Measurements from ENCODE around the gene GNAZ. TPM values are rescaled to one million over a fixed set of nuclear protein-coding genes. Genes with fewer than 3 reads are reported as not detected.

The GNAZ gene
- polyA plus RNA-seq, 2 of the 4 experiments (the other 2 are of a cell fraction), result 1.9 to 2.5 TPM

DNA sequence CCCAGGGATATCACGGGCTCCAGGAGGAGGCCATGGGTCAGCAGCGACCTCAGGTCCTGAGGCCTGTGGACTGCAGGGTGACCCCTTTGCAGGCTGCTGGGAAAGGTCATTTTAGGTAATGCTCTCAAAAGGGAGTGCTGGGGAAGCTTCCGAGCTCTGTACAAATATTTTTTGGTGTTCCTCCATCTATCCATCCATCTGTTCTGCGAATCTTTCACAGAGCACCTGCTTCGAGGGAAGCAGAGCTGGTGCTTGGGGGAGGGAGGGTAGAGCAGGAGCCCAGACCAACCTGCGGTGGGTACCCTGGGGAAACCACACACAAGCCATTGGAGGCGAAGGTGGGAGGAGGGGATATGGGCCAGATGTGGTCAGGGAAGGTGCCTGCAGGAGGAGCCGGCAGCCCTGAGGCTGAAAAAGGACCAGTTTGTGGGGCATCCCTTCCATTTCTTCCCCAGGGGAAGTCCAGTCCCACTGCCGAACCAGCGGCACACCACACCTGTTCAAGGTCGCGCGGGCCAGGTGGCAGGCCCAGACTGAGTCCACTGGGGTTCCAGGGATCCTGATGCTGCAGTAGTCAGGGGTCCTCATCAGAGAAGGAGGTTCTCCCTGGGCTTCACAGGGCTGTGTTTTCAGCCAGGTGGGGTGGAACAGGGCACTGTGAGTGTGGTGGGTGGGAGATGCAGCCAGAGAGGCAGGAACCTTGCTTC is 13.1 kb downstream of the GNAZ start:
- DNase-seq (ENCODE audit: low read depth in 1 of 2, low spot score in 1 of 2) (no peak), FAIRE-seq (no peak), ATAC-seq (no peak)
- ChIA-PET CTCF (no interaction called here), POLR2A (no interaction called here)
- H3K4me1 ChIP-seq, result peaks cover 5% of the 10 kb centered on the region; the same call in 1 of the 3 replicates
- TF ChIP-seq ZSCAN20 (CRISPR knock-in tag; IDR thresholded peaks at IDR 0.05), result no peak
- no peak for TF ChIP-seq CHD2 (IDR thresholded peaks at IDR 0.05; ENCODE audit: low read length, partially characterized antibody)
- TF ChIP-seq MYC (IDR thresholded peaks at IDR 0.05; ENCODE audit: borderline replicate concordance, low read length), result no peak
- TF ChIP-seq, protein P1, sequence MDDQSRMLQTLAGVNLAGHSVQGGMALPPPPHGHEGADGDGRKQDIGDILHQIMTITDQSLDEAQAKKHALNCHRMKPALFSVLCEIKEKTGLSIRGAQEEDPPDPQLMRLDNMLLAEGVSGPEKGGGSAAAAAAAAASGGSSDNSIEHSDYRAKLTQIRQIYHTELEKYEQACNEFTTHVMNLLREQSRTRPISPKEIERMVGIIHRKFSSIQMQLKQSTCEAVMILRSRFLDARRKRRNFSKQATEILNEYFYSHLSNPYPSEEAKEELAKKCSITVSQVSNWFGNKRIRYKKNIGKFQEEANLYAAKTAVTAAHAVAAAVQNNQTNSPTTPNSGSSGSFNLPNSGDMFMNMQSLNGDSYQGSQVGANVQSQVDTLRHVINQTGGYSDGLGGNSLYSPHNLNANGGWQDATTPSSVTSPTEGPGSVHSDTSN (IDR thresholded peaks at IDR 0.05), result no peak
- TF ChIP-seq ELK1 (IDR thresholded peaks at IDR 0.05; ENCODE audit: low read depth, low read length), result no peak
- no peak for TF ChIP-seq SMC3 (IDR thresholded peaks at IDR 0.05)
- TF ChIP-seq POLR2AphosphoS2 (conservative IDR thresholded peaks at IDR 0.05; ENCODE audit: low read length), result no peak
- TF ChIP-seq HEYL (CRISPR knock-in tag; IDR thresholded peaks at IDR 0.05), result no peak
- no peak for TF ChIP-seq BCL3 (IDR thresholded peaks at IDR 0.05)
- no peak for TF ChIP-seq E2F6 (IDR thresholded peaks at IDR 0.05; ENCODE audit: borderline replicate concordance, low read depth)
- TF ChIP-seq JUNB (IDR thresholded peaks at IDR 0.05), result no peak
- TF ChIP-seq RFX5 (IDR thresholded peaks at IDR 0.05), result no peak
- no peak for TF ChIP-seq HOXA7 (CRISPR knock-in tag; IDR thresholded peaks at IDR 0.05)
- no peak for TF ChIP-seq ZNF302 (CRISPR knock-in tag; IDR thresholded peaks at IDR 0.05)
- no peak for TF ChIP-seq KDM5A (IDR thresholded peaks at IDR 0.05)
- TF ChIP-seq FOXS1 (CRISPR knock-in tag; IDR thresholded peaks at IDR 0.05), result no peak
- no peak for TF ChIP-seq GATA3 (IDR thresholded peaks at IDR 0.05; ENCODE audit: borderline replicate concordance)
- H3K27ac ChIP-seq, result no peak overlapping the region
- no peak overlapping the region for H3K4me3 ChIP-seq
- no peak overlapping the region for H3K4me2 ChIP-seq
- no peaks in the 10 kb centered on the region for H3K9me3 ChIP-seq
- 82% methylated on average over 8 of the region's 13 CpGs for WGBS (ENCODE audit: missing lambda C conversion rate)

DNA sequence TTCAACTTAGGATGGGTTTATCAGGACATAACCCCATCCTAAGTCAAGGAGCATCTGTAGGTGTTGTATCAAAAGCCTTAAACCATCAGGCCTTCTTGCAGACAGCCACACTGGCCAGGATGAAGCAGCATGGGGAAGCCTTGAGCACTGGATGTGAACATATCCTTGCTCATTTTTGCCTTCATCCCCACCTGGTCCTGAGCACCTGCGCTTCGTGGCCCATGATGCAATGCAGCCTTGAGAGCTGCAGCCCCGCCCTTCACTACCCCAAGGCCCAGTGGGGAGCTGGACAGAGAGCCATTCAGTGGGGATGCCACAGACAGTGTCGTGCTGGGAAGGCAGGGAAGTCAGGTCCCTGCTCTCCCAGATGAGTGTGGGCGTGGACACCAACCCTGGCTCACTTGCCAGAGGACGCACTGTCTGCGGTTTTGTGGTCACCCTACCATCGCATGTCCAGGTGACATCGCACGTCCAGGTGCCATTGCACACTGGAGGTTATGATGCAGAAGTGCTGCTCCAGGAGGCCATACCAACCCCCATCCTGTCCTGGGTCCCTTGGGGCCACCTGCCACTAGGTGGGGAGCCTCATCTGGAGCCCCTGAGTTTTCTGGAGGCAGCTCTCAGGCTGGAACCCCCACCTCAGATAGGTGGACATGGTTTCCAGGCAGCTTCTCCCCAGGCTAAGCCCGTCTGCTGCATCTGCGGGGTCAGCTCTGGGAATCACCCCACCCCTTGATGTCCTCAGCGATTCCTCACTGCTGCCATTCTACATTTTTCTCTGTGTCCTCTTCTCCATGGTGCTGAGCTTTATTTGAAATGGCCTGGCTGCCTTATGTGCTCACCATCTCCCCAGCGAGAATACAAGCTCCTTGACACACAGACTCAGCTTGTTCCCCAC is 14.4 kb downstream of the GNAZ start:
- Histone ChIP-seq H3K4me1 (peaks cover 7% of the 10 kb centered on the region; the same call in 1 of the 3 replicates), H3K4me2 (no peak overlapping the region), H3K9me3 (no peaks in the 10 kb centered on the region), H3K27ac (no peak overlapping the region), H3K4me3 (no peak overlapping the region)
- FAIRE-seq (no peak), DNase-seq (ENCODE audit: low read depth in 1 of 2, low spot score in 1 of 2) (no peak), ATAC-seq (no peak)
- POLR2A ChIA-PET, result no interaction called here
- CTCF ChIA-PET, result interaction anchor here (1.2 kb wide), 1 partner anchor 46 kb away, joined by 3 read pairs; no protein-coding TSS in a partner anchor
- no peak for TF ChIP-seq ZFP36 (IDR thresholded peaks at IDR 0.05; ENCODE audit: borderline replicate concordance, partially characterized antibody)
- TF ChIP-seq KDM5A (IDR thresholded peaks at IDR 0.05), result no peak
- TF ChIP-seq FOXS1 (CRISPR knock-in tag; IDR thresholded peaks at IDR 0.05), result no peak
- TF ChIP-seq REST (IDR thresholded peaks at IDR 0.05), result no peak
- no peak for TF ChIP-seq JUN (IDR thresholded peaks at IDR 0.05)
- no peak for TF ChIP-seq CBX8 (IDR thresholded peaks at IDR 0.05)
- no peak for TF ChIP-seq CHD4 (IDR thresholded peaks at IDR 0.05; ENCODE audit: borderline replicate concordance)
- TF ChIP-seq SMC3 (IDR thresholded peaks at IDR 0.05), result no peak
- WGBS (ENCODE audit: missing lambda C conversion rate), result 69% methylated on average over 5 of the region's 14 CpGs

All from A549 (cell line).